ENCODE results near the gene IL36G. TPM values are rescaled to one million over a fixed set of nuclear protein-coding genes. Genes with fewer than 3 reads are reported as not detected.

Gene IL36G
- total and polyA plus RNA-seq, 10 donors = 0.09 TPM; not detected in 9

GRCh38 chr2:112944971-112945370, 32.8 kb upstream of the IL36G start:
- Histone ChIP-seq H3K9me3 (peaks cover 0 to 34% (median 17%) of the 10 kb centered on the region in 8 donors), H3K36me3 (no peaks in the 10 kb centered on the region), H3K27me3 (replicated peaks in 1 of 7) (peaks cover 0 to 6% (median 0%) of the 10 kb centered on the region in 7 donors), H3K4me1 (no peaks in the 10 kb centered on the region), H3K4me3 (no peak overlapping the region), H3K27ac (no peak overlapping the region)
- TF ChIP-seq CTCF (IDR thresholded peaks at IDR 0.05 in 8 of 11, conservative IDR thresholded peaks at IDR 0.05 in 3 of 11) (no peak), POLR2A (IDR thresholded peaks at IDR 0.05) (no peak), POLR2AphosphoS5 (IDR thresholded peaks at IDR 0.05) (no peak)
- WGBS, 5 donors = 84 to 98% (median 92%) methylated on average over 1 of the region's 1 CpG
- intact Hi-C loops (cut with DNase I; ENCODE audit: low total_unique reads) = loop anchor here (5.0 kb wide), 1 partner anchor 198 kb away; no protein-coding TSS in a partner anchor
- DNase-seq = no peak

GRCh38 chr2:112946086-112946485, 31.7 kb upstream of the IL36G start:
- no peak for DNase-seq
- Histone ChIP-seq H3K9me3 (peaks cover 0 to 34% (median 17%) of the 10 kb centered on the region in 8 donors), H3K4me1 (no peaks in the 10 kb centered on the region), H3K27ac (no peak overlapping the region), H3K36me3 (no peaks in the 10 kb centered on the region), H3K27me3 (replicated peaks in 1 of 7) (peaks cover 0 to 6% (median 0%) of the 10 kb centered on the region in 7 donors), H3K4me3 (no peak overlapping the region)
- intact Hi-C loops (cut with DNase I; ENCODE audit: low total_unique reads) = no loop called here
- no peak for TF ChIP-seq POLR2A (IDR thresholded peaks at IDR 0.05)
- no peak for TF ChIP-seq CTCF (IDR thresholded peaks at IDR 0.05 in 8 of 11, conservative IDR thresholded peaks at IDR 0.05 in 3 of 11)
- no peak for TF ChIP-seq POLR2AphosphoS5 (IDR thresholded peaks at IDR 0.05)
- 79 to 86% (median 82%) methylated on average over 2 of the region's 2 CpGs for WGBS, 5 donors

GRCh38 chr2:112947374-112947773, 30.4 kb upstream of the IL36G start:
- Histone ChIP-seq H3K36me3 (no peaks in the 10 kb centered on the region), H3K9me3 (peaks cover 0 to 41% (median 17%) of the 10 kb centered on the region in 8 donors), H3K27ac (no peak overlapping the region), H3K4me3 (no peak overlapping the region), H3K27me3 (replicated peaks in 1 of 7) (peaks cover 0 to 6% (median 0%) of the 10 kb centered on the region in 7 donors), H3K4me1 (no peaks in the 10 kb centered on the region)
- no peak for TF ChIP-seq CTCF (IDR thresholded peaks at IDR 0.05 in 8 of 11, conservative IDR thresholded peaks at IDR 0.05 in 3 of 11)
- TF ChIP-seq POLR2A (IDR thresholded peaks at IDR 0.05) = no peak
- no peak for TF ChIP-seq POLR2AphosphoS5 (IDR thresholded peaks at IDR 0.05)
- intact Hi-C loops (cut with DNase I; ENCODE audit: low total_unique reads) = no loop called here
- 40 to 61% (median 53%) methylated on average over 2 of the region's 2 CpGs for WGBS, 5 donors
- DNase-seq = no peak

GRCh38 chr2:112949456-112949855, 28.4 kb upstream of the IL36G start:
- WGBS, 5 donors = 69 to 90% (median 85%) methylated on average over 8 of the region's 8 CpGs
- H3K27ac ChIP-seq = no peak overlapping the region
- no peaks in the 10 kb centered on the region for H3K4me1 ChIP-seq
- intact Hi-C loops (cut with DNase I; ENCODE audit: low total_unique reads) = no loop called here
- no peaks in the 10 kb centered on the region for H3K36me3 ChIP-seq
- peaks cover 0 to 6% (median 0%) of the 10 kb centered on the region in 7 donors for H3K27me3 ChIP-seq (replicated peaks in 1 of 7)
- peaks cover 0 to 41% (median 17%) of the 10 kb centered on the region in 8 donors for H3K9me3 ChIP-seq
- DNase-seq = no peak
- no peak overlapping the region for H3K4me3 ChIP-seq
- TF ChIP-seq POLR2AphosphoS5 (IDR thresholded peaks at IDR 0.05) (no peak), POLR2A (IDR thresholded peaks at IDR 0.05) (no peak), CTCF (IDR thresholded peaks at IDR 0.05 in 8 of 11, conservative IDR thresholded peaks at IDR 0.05 in 3 of 11) (no peak)

Measured in spleen (tissue), 11 donors.